GM12891 (cell line): ENCODE measurements around the gene TSHZ2.
"Not testable (repeated sequence)": the region's sequence is repeated elsewhere in the genome, so short reads cannot be mapped to it uniquely, and the experiment has no call there.

Experiments
- DNase-seq: peaks from one replicate; pipeline ENCODE4 v3.0.0; 2011; ENCODE audit warnings: low spot score; ENCODE audit not compliant: insufficient read length
- FAIRE-seq: peaks from 2 replicates; lab custom pipeline; 2011; peaks lifted over from hg19 to GRCh38; lab: Jason Lieb, UNC
- PAX5 ChIP-seq: IDR thresholded peaks from 2 replicates; pipeline ENCODE4 v1.6.1; 2011; ENCODE audit warnings: low read length, moderate library complexity, mild to moderate bottlenecking; ENCODE audit not compliant: insufficient read depth, severe bottlenecking
- POLR2A ChIP-seq: IDR thresholded peaks from 2 replicates; pipeline ENCODE4 v1.6.1; 2011; ENCODE audit warnings: low read depth, low read length, control low read depth
- POLR2AphosphoS5 ChIP-seq: IDR thresholded peaks from 2 replicates; pipeline ENCODE4 v1.6.1; 2011; ENCODE audit warnings: low read depth, low read length, control low read depth
- POU2F2 ChIP-seq: IDR thresholded peaks from 2 replicates; pipeline ENCODE4 v1.6.1; 2011; ENCODE audit warnings: low read depth, mild to moderate bottlenecking, control low read depth, low read length, moderate library complexity
- SPI1 ChIP-seq: IDR thresholded peaks from 2 replicates; pipeline ENCODE4 v1.6.1; 2011; ENCODE audit warnings: low read depth, low read length, control low read depth
- TAF1 ChIP-seq: IDR thresholded peaks from 2 replicates; pipeline ENCODE4 v1.6.1; 2011; ENCODE audit warnings: low read depth, low read length, control low read depth

TSHZ2 gene

DNA sequence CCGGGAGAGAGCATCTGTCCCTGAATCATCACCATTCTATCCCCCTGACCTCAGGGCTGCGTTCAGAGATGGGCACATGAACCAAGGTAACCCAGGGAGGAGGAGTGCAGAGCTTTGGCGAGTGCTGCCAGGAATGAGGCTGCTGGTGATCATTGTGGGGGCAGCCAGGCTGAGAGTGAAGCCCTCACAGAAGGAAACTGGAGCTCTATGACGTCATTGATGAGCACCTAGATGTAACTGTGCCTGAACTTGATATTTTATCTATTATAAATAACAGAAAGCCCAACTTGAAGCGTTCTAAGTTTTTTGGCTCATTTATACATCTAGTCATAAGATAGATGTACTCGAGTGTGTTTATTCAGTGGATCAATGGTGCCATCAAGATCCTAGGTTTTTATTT, 17.3 kb upstream of the TSHZ2 start:
- DNase-seq, result no peak
- TF ChIP-seq PAX5 (no peak), SPI1 (no peak), POLR2AphosphoS5 (no peak), POLR2A (no peak)
- FAIRE-seq, result no peak

DNA sequence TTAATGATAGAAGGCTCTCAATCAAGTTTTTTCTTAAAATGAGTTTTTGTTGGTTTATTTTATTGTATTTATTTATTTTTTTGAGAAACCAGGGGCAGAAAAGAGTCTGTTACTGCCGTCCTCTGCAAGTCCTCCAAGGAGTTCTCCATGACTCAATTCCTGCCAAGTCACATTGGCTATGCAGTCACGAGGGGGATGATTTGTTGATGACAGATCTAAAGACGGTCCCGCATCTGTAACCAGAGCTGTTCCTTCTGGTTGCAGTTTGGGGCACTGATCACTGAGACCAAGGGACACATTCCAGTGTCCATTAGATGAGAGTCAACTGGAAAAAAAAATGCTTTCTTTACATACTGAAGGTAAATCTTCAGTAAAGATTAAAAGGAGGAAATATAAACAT, 13.9 kb upstream of the TSHZ2 start:
- FAIRE-seq, result no peak
- no peak for TF ChIP-seq POLR2A
- TF ChIP-seq POU2F2, result no peak
- TF ChIP-seq POLR2AphosphoS5, result no peak
- no peak for DNase-seq

DNA sequence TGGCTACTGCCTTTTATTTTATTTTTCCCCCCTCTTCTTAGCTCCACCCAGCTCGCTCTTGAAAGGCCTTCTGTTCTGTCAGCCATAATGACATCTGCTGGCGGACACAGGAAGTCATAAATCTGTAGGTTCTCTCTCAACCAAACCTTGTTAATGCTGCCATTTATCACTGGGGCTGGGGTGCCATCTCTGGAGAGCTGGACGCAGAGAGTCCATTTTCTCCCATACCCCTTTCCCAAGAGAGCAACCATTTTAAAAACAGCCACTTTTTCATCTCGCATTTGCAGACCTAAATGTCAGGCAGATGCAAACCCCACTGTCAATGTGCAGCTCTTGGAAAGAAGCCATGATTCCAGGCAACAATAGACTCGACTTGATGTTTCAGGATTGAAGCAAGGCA, 13.0 kb upstream of the TSHZ2 start:
- TF ChIP-seq POLR2AphosphoS5 (no peak), PAX5 (no peak), POLR2A (no peak), TAF1 (no peak), POU2F2 (no peak), SPI1 (no peak)
- DNase-seq (no peak), FAIRE-seq (no peak)

DNA sequence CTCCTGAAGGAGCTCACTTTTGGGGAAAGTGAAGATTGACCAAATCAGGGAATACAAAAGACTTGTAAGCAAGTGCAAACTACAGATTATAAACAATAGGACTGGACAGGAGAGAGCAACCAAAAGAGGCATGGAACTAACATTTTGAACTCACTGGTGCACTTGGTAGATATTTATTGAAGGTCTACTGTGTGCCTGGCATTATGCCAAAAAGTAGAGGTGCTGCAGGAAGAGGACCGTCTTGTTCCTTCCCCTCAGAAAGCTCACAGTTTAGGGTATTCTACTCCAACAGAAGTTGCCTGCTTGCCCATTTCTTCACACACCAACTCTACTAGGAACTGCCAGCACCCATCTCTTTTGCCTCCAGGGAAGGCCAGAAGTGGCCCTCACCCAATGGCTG, 10.0 kb upstream of the TSHZ2 start:
- no peak for FAIRE-seq

DNA sequence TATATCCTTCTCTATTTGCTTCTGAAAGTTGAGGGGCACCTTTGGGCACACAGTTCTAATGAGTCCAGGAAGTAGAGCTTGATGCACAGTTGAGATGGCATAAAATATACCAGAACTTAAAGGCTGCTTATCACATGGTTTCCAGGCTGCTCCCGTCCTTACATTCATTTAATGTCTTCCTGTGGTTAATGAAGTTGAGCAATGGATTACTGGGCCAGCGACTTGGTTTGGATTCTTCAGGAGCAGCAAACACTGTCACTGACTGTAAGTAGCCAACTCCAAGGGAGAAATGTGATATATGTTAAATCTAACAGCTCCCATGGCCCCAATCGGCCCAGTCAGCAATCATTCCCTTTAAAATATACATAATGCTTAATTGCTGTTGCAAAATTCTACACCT, 9.0 kb upstream of the TSHZ2 start:
- no peak for DNase-seq
- TF ChIP-seq TAF1 (no peak), SPI1 (no peak), POLR2A (no peak), PAX5 (no peak), POLR2AphosphoS5 (no peak), POU2F2 (no peak)
- FAIRE-seq, result no peak

More for the DNA sequence above, 10.0 kb upstream of the TSHZ2 start:
- no peak for DNase-seq
- no peak for TF ChIP-seq POLR2AphosphoS5
- TF ChIP-seq POLR2A, result no peak
- TF ChIP-seq TAF1, result no peak
- TF ChIP-seq SPI1, result no peak
- no peak for TF ChIP-seq PAX5
- TF ChIP-seq POU2F2, result no peak

DNA sequence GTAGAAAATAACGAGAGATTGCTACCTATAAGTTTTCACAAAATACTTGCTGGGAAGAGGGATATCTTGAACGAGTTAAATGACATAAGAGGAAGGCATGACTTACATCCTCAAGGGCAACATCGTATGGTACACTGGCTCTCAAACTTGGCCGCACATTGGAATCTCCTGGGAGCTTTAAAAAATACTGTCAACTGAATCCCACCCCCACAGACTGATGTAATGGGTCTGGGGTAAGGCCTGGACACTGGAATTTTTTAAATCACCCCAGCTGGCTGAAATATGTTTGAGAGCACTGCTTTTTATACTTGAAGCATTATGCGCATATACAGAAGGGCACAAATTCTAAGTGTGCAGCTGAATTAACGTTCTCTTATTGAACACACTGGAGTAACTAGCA, 8.0 kb upstream of the TSHZ2 start:
- FAIRE-seq, result no peak
- no peak for TF ChIP-seq POLR2AphosphoS5
- TF ChIP-seq POLR2A, result no peak
- no peak for TF ChIP-seq POU2F2
- TF ChIP-seq PAX5, result no peak
- DNase-seq, result no peak

DNA sequence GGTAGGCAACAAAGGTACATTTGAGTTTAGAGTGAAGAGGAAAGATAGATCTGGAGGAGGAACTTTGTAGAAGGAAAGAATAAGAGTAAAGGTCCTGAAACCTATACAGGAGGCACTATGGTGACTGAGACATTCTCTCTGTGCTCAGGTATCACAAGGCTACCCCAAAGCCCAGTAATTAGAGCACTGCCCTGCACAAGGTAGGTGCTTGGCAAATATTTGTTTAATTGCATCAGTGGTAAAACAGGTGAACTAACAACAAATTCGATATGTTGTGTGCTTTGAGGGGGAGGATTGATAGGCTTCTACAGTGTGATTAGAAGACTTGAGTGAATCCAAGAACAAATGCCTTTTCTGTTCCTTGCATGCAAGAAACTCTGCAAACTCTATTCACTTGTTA, 6.8 kb upstream of the TSHZ2 start:
- DNase-seq (no peak), FAIRE-seq (no peak)
- TF ChIP-seq PAX5 (no peak), POLR2A (no peak), POLR2AphosphoS5 (no peak), TAF1 (no peak), SPI1 (no peak), POU2F2 (no peak)

DNA sequence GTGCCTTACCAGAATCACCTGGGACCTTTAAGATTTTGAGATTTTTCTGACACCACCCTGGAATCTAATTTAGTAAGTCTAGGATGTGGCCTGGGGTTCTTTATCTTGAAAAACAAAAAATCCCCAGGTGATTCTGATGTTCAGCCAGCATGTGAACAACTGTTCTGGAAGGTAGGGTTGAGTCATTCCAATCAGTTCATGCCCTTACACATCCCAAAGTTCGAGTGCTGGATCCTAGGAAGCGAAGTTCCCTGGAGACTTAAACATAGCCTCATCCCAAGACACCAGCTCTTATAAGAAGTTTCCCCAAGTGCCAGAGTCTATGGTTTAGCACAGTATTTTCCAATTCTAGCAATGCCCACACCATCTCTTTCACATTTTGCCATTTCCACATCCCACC, 6.3 kb upstream of the TSHZ2 start:
- DNase-seq (no peak), FAIRE-seq (no peak)
- TF ChIP-seq POLR2A, result no peak
- no peak for TF ChIP-seq POU2F2
- no peak for TF ChIP-seq POLR2AphosphoS5
- TF ChIP-seq SPI1, result no peak
- TF ChIP-seq PAX5, result no peak
- no peak for TF ChIP-seq TAF1

DNA sequence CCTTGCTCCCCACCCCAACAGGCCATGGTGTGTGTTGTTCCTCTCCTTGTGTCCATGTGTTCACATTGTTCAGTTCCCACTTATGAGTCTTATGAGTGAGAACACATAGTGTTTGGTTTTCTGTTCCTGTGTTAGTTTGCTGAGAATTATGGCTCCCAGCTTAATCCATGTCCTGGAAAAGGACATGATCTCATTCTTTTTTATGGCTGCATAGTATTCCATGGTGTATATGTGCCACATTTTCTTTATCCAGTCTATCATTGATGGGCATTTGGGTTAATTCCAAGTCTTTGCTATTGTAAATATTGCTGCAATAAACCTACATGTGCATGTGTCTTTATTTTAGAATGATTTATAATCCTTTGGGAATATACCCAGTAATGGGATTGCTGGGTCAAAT, 5.6 kb upstream of the TSHZ2 start:
- DNase-seq, FAIRE-seq: not testable (repeated sequence)

DNA sequence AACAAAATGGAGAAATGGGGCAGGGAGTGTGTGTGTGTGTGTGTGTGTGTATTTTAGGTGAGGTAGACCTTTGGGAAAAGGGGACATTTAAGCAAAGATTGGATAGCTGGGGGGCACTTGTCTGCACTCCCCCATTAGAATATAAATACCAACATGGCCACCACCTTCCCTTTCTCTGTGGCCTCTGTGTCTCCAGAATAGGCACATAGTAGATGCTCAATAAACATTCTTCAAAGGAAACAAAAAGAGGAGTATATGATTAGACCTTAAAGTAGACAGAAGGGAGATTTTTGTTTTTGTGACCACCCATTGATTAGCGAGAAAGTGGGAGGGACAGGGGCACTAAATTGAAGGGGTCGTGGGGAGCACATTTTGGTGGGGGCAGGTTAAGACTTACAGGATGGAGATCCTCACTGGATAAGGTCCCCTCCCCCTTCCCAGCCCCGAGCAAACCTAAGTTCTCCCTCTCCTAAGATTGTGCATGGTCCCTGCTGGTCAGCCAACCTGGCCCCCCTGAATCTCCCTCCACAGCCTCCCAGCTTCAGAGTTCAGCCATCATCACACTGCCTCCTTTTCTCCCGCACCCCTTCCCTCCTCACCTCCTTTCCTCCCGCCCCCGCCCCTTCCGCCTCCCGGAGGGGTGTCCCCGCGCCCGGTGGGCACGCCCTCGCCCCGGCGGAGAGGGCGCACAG, 514 bp upstream of the TSHZ2 start:
- TF ChIP-seq PAX5 (no peak), POLR2A (no peak), TAF1 (no peak), POU2F2 (no peak), POLR2AphosphoS5 (no peak), SPI1 (no peak)
- DNase-seq (no peak), FAIRE-seq (no peak)

DNA sequence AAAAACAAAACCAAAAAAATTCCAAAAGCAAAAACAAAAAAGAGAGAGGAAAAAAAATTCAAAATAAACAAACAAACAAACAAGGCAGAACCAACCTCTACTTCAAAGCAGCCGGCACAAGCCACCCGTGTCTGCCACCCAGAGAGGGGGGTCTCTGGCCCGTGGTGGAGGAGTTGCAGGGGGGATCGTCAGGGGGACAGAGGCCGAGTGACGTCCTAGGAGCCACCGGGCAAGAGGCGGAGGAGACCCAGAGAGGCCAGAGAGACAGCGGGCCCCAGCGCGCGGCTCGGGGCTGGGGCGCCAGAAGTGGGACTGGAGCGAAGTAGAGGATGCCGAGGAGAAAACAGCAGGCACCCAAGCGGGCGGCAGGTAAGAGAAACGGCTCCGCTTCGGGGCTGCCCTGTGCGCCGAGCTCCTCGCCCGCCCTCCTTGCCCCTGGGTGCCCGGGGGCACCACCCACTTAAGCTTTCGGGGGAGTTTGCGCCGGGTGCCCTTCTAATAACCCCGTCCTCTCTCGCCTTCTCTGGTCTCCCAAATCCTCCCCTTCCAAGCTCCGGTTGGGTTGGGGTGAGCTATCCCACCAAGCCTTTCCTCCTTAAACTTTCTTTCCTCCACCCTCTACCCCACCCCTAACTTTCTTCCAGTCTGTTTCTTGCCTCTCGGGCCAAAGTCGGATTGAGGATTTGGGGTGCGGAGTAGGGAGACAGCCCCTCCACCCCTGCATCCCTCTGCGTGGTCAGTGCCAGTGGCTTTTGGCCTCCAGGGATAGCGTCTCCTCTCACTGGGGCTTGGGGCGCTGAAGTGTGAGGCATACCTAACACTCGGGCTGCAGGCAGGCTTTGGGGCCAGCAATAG, 1.0 kb downstream of the TSHZ2 start:
- DNase-seq, result no peak
- no peak for FAIRE-seq
- TF ChIP-seq PAX5 (no peak), POLR2A (no peak), SPI1 (no peak), POU2F2 (no peak)

DNA sequence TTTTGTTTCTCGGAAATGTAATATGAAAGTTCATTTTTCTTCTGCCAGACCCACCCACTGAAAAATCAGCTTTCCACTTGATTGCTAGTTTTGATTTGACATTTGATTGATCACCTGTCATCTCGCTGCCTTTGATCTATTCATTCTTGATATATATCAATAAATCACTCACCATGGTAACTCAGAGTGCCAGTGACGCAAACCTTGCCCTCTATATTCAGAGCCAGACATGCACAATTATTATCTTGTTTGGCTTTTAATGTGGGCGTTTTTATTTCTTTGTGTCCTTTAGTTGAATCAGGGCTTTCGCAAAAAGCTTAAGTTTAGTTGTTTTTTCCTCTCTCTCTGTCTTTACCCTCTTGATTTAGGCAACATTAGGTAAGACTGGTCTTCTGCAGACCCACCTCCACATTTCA, 2.0 kb downstream of the TSHZ2 start:
- FAIRE-seq (no peak), DNase-seq (no peak)
- TF ChIP-seq POU2F2, result no peak
- TF ChIP-seq SPI1, result no peak
- no peak for TF ChIP-seq POLR2AphosphoS5
- TF ChIP-seq TAF1, result no peak
- no peak for TF ChIP-seq POLR2A
